ENCODE results near the gene PIGT. TPM values are rescaled to one million over a fixed set of nuclear protein-coding genes. Genes with fewer than 3 reads are reported as not detected.

PIGT gene
- total and polyA plus RNA-seq, 2 donors (not counting 1 experiment from before 2014, with no cell fraction given): 25.8 to 53.9 TPM

DNA sequence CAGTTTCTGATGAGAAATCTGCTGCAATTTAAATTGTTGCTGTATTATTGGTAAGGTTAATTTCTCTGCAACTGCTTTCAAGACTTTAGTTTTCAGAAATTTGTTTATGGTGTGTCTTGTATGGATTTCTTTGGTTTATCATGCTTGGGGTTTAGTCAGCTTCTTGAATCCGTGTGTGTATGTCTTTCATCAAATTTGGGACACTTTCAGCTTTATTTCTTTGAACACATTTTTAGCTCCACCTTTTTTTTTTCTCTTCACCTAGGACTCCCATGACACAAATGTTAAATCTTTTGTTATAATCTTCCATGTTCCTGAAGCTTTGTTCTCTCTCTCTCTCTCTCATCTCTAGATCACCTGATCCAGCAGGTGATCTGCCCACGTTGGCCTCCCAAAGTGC, 24.4 kb upstream of the PIGT start:
- peaks cover 2% of the 10 kb centered on the region for H4K20me1 ChIP-seq (ENCODE audit: control insufficient read depth, extremely low read depth, insufficient read depth, low read length)
- TF ChIP-seq EZH2 (IDR thresholded peaks at IDR 0.05; ENCODE audit: low read length, missing control alignments): no peak
- TF ChIP-seq, protein P1, sequence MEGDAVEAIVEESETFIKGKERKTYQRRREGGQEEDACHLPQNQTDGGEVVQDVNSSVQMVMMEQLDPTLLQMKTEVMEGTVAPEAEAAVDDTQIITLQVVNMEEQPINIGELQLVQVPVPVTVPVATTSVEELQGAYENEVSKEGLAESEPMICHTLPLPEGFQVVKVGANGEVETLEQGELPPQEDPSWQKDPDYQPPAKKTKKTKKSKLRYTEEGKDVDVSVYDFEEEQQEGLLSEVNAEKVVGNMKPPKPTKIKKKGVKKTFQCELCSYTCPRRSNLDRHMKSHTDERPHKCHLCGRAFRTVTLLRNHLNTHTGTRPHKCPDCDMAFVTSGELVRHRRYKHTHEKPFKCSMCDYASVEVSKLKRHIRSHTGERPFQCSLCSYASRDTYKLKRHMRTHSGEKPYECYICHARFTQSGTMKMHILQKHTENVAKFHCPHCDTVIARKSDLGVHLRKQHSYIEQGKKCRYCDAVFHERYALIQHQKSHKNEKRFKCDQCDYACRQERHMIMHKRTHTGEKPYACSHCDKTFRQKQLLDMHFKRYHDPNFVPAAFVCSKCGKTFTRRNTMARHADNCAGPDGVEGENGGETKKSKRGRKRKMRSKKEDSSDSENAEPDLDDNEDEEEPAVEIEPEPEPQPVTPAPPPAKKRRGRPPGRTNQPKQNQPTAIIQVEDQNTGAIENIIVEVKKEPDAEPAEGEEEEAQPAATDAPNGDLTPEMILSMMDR (conservative IDR thresholded peaks at IDR 0.05 in 1 of 2, IDR thresholded peaks at IDR 0.05 in 1 of 2; ENCODE audit: low read depth in 1 of 2, low read length in 2 of 2): no peak
- DNase-seq (ENCODE audit: low read depth in 2 of 2): no peak
- H3K4me2 ChIP-seq (ENCODE audit: extremely low read depth, insufficient read depth, low read length): no peak overlapping the region
- H2AFZ ChIP-seq (ENCODE audit: low read length): no peak overlapping the region
- no peak overlapping the region for H3K27ac ChIP-seq (ENCODE audit: insufficient read depth, low read length)
- H3K4me3 ChIP-seq (replicated peaks in 1 of 4; ENCODE audit: control extremely low read depth in 1 of 4, insufficient read depth in 1 of 4, low read depth in 3 of 4, low read length in 4 of 4): no peak overlapping the region
- H3K9me3 ChIP-seq (ENCODE audit: control insufficient read depth, insufficient read depth, low read depth, low read length): no peaks in the 10 kb centered on the region
- H3K79me2 ChIP-seq (ENCODE audit: control insufficient read depth, insufficient read depth, low read length): no peaks in the 10 kb centered on the region
- H3K9ac ChIP-seq (ENCODE audit: insufficient read depth, low read length): no peak overlapping the region
- no peaks in the 10 kb centered on the region for H3K36me3 ChIP-seq (ENCODE audit: control insufficient read depth, insufficient read depth, low read length)
- no peaks in the 10 kb centered on the region for H3K4me1 ChIP-seq (ENCODE audit: control insufficient read depth, extremely low read depth, insufficient read depth, low read length)
- H3K27me3 ChIP-seq (ENCODE audit: control insufficient read depth, insufficient read depth, low read length): no peaks in the 10 kb centered on the region

DNA sequence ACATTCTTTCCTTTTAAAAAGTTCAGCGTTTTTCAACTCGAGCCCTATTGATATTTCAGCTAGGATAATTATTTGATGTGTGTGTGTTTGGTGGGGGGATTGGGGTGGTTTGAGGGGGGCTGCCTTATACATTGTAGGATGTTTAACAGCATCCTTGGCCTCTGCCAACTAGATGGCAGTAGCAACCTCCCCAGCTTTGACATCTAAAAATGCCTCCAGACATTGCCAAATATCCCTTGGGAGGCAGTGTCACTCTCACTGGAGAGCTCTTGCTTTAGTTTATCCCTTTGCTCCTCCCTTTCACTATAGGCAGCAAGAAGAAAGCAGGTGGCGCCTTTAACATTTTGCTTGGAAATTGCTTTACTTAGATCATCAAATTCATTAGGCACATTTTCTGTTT, 23.2 kb upstream of the PIGT start:
- Histone ChIP-seq H3K36me3 (ENCODE audit: control insufficient read depth, insufficient read depth, low read length) (no peaks in the 10 kb centered on the region), H3K4me1 (ENCODE audit: control insufficient read depth, extremely low read depth, insufficient read depth, low read length) (no peaks in the 10 kb centered on the region), H3K9me3 (ENCODE audit: control insufficient read depth, insufficient read depth, low read depth, low read length) (no peaks in the 10 kb centered on the region), H3K79me2 (ENCODE audit: control insufficient read depth, insufficient read depth, low read length) (no peaks in the 10 kb centered on the region), H3K27ac (ENCODE audit: insufficient read depth, low read length) (no peak overlapping the region), H3K9ac (ENCODE audit: insufficient read depth, low read length) (no peak overlapping the region), H4K20me1 (ENCODE audit: control insufficient read depth, extremely low read depth, insufficient read depth, low read length) (peaks cover 2% of the 10 kb centered on the region), H3K4me3 (replicated peaks in 1 of 4; ENCODE audit: control extremely low read depth in 1 of 4, insufficient read depth in 1 of 4, low read depth in 3 of 4, low read length in 4 of 4) (no peak overlapping the region), H3K27me3 (ENCODE audit: control insufficient read depth, insufficient read depth, low read length) (no peaks in the 10 kb centered on the region), H2AFZ (ENCODE audit: low read length) (no peak overlapping the region), H3K4me2 (ENCODE audit: extremely low read depth, insufficient read depth, low read length) (no peak overlapping the region)
- TF ChIP-seq, protein P1 (conservative IDR thresholded peaks at IDR 0.05 in 1 of 2, IDR thresholded peaks at IDR 0.05 in 1 of 2; ENCODE audit: low read depth in 1 of 2, low read length in 2 of 2): no peak
- TF ChIP-seq EZH2 (IDR thresholded peaks at IDR 0.05; ENCODE audit: low read length, missing control alignments): no peak
- DNase-seq (ENCODE audit: low read depth in 2 of 2): no peak

DNA sequence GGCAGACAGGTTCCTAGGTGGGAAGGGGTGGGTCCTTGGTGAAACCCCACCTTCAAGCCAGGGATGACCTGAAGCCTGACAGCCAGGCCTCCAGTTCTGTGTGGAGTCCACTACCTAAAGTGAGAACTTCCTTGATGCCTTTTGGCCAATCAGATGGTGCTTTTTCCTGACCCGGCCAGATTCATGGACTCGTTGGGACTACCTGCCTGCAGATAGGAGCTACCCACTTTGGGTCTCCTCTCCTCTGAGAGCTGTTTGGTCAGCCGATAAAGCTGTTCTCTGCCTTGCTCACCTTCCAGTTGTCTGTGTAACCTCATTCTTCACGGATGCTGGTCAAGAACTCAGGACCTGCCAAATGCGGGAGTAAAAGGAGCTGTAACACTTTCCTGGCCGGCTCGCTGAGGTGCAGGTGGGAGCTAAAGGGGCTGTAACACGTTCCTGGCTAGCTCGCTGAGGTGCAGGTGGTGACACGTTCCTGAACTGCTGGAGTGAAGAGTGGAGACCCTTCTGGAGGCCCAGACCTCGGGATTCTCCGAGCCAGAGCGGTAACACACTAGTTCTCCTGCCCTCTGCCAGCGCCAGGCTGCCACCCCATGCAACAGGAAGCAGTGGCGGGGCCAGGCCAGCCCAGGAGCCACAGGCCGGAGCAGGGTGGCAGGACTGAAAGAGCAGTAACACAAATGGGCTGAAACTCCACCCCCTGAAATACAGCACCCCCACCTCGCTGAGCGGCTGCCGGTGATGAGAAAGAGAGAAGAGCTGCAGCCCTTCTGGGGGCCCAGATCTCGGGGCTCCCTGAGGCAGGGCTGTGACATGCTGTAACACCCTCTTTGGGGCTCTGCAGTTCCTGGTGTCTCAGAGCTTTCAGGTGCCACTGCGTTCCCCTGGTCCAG, 21.5 kb upstream of the PIGT start:
- Histone ChIP-seq H3K27me3 (ENCODE audit: control insufficient read depth, insufficient read depth, low read length) (no peaks in the 10 kb centered on the region), H3K9ac (ENCODE audit: insufficient read depth, low read length) (no peak overlapping the region), H3K36me3 (ENCODE audit: control insufficient read depth, insufficient read depth, low read length) (no peaks in the 10 kb centered on the region), H3K27ac (ENCODE audit: insufficient read depth, low read length) (no peak overlapping the region), H4K20me1 (ENCODE audit: control insufficient read depth, extremely low read depth, insufficient read depth, low read length) (no peaks in the 10 kb centered on the region), H2AFZ (ENCODE audit: low read length) (no peak overlapping the region), H3K4me1 (ENCODE audit: control insufficient read depth, extremely low read depth, insufficient read depth, low read length) (no peaks in the 10 kb centered on the region), H3K4me3 (replicated peaks in 1 of 4; ENCODE audit: control extremely low read depth in 1 of 4, insufficient read depth in 1 of 4, low read depth in 3 of 4, low read length in 4 of 4) (no peak overlapping the region), H3K9me3 (ENCODE audit: control insufficient read depth, insufficient read depth, low read depth, low read length) (no peaks in the 10 kb centered on the region), H3K4me2 (ENCODE audit: extremely low read depth, insufficient read depth, low read length) (no peak overlapping the region), H3K79me2 (ENCODE audit: control insufficient read depth, insufficient read depth, low read length) (no peaks in the 10 kb centered on the region)
- TF ChIP-seq, protein P1 (conservative IDR thresholded peaks at IDR 0.05 in 1 of 2, IDR thresholded peaks at IDR 0.05 in 1 of 2; ENCODE audit: low read depth in 1 of 2, low read length in 2 of 2): no peak
- TF ChIP-seq EZH2 (IDR thresholded peaks at IDR 0.05; ENCODE audit: low read length, missing control alignments): no peak
- DNase-seq (ENCODE audit: low read depth in 2 of 2): no peak

All from fibroblast of lung (primary cell).